Measurements from ENCODE around the gene SLC34A3. TPM values are rescaled to one million over a fixed set of nuclear protein-coding genes. Genes with fewer than 3 reads are reported as not detected.

Gene SLC34A3
- total RNA-seq, 2 experiments from 2014 or later, result not detected

DNA sequence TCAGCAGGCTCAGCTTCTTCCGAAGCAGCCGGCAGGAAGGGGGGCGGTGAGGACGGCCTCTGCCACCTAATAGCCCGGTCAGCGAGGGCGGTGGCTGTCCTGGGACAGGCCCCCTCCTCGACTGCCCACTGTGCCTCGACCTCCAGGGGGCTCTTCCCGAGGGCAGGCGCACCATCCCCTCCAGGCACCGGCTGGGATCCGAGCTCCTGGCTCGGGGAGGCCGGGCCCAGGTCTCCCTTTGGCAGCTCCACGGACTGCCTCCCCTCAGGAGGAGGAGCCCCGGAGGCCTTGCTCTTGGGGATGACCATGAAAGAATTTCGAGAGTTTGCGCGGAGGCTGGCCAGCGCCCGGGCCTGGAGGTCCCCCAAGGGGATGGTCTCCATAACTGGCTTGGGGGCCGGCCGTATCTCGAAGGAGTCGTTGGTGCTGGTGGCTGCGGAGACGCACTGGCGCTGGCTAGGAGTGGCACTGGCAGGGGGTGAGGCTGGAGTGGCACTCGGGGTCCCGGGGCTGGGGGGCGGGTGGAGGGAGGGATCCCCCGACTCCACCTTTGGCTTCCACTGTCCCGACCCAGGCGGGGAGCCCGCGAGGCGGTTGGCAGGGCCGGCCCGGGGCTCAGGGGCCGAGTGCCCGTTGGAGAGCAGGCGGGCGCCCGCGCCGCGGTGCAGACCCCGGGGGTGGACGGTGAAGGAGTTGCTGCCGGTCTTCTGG, 31.1 kb upstream of the SLC34A3 start:
- Mint-ChIP-seq H3K27ac (peak overlapping the region; percentile 40), H3K9me3 (no peaks in the 10 kb centered on the region), H3K27me3 (no peaks in the 10 kb centered on the region), H3K36me3 (ENCODE audit: low read depth) (no peaks in the 10 kb centered on the region), H3K4me1 (peaks cover 33% of the 10 kb centered on the region), H3K4me3 (peak overlapping the region; percentile 74)
- CTCF ChIA-PET, result interaction anchor here (0.6 kb wide), 1 partner anchor 77 kb away, joined by 5 read pairs; no protein-coding TSS in a partner anchor
- POLR2A ChIA-PET, result interaction anchor here (0.9 to 3.4 kb wide), 4 partner anchors 11 to 70 kb away, joined by 3 to 26 read pairs (median 7); partner anchors contain the start of genes ANAPC2, RNF208, SSNA1 and TUBB4B
- no peak for DNase-seq

DNA sequence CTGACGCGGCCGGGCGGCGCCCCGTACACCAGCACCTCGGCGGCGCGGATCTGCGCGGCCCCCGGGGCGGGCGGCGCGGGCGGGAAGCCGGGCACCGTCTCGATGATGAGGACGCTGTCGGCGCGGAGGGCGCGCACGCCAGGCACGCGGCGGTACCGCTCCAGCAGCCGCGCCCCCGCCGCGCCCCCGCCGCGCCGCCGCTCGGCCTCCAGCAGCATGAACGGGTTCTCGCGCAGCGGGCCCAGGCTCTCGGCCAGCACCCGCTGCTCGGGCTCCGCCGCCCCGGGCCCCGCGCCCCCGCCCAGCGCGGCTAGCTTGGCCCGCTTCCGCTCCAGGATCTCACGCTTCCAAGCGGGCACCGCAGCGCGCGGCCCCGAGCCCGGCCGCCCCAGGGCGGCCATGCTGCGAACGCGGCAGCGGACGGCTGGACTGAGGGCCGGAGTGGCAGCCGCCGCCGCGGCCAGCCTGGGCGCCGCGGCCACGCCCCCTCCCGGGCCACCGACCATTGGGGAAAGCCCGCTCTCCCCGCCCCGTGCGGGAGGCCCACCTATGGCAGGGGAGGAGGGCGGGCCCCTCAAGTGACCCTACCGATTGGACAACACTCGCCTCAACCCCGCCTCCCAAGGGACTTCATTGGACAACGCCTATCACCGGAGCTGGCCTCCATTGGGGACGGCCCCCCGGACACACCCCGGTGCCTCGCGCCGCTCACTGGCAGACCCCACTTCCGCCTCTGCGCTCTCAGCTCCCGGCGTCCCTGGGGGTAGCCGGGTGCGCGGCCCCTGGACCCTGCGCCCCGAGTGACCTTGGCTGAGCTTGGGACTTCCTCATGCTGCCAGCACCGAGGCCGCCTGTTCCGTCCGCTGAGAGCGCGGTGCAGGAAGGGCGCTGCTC, 30.1 kb upstream of the SLC34A3 start, which contains the start of gene TPRN:
TPRN (minus strand) TSS at position 431 of the 894 bp plus-strand sequence; CDS start at position 401, 30 bp downstream.
- H3K9me3 Mint-ChIP-seq, result no peaks in the 10 kb centered on the region
- DNase-seq, result peak; percentile 99
- no peaks in the 10 kb centered on the region for H3K27me3 Mint-ChIP-seq
- peaks cover 35% of the 10 kb centered on the region for H3K4me1 Mint-ChIP-seq
- ChIA-PET CTCF (interaction anchor here (0.6 to 1.4 kb wide), 9 partner anchors 12 to 114 kb away, joined by 3 to 12 read pairs (median 4); partner anchors contain the start of genes ANAPC2, MAN1B1, RNF208 and RNF224), POLR2A (interaction anchor here (0.7 to 3.0 kb wide), 17 partner anchors 8 to 474 kb away, joined by 3 to 29 read pairs (median 5); partner anchors contain the start of genes ANAPC2, CYSRT1, MAN1B1 and RABL6)
- peak within 1 kb of the TSS; percentile 70 for H3K27ac Mint-ChIP-seq
- no peaks in the 10 kb centered on the region for H3K36me3 Mint-ChIP-seq (ENCODE audit: low read depth)
- peak within 1 kb of the TSS; percentile 78 for H3K4me3 Mint-ChIP-seq

DNA sequence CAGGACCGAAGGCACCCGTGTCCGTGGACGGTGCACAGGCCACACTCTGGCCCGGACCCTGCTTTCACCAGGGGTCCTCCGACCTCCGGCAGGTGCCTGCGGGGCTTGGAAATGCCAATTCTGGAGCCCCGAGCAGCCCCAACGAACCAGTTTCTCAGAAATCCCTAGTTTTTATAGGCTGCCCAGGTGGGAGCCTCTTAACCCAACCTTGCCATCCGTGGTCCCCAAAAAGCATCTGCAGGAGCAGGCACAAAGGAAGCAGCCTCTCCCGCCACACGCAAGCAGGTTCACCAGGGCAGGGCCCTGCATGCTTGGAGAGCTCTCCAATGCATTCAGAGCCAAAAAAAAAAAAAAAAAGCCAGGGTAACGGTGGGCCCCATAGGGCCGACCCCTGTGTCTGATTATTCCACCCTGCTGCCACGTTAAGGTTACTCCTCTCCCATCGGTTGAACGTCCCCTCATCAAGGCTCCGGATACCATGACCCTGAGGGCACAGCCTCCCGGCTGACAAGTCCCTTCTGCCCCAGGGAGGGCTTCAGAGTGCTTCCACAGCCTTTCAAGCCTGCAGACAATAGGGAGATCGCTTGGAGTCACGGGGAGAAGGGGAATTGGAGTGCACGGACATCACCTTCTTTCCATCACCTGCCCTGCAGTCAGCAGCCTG, 29.4 kb upstream of the SLC34A3 start:
- Mint-ChIP-seq H3K36me3 (ENCODE audit: low read depth) (peaks cover 3% of the 10 kb centered on the region), H3K27ac (peak overlapping the region; percentile 70), H3K9me3 (no peaks in the 10 kb centered on the region), H3K4me1 (peaks cover 43% of the 10 kb centered on the region), H3K4me3 (peak overlapping the region; percentile 78), H3K27me3 (no peaks in the 10 kb centered on the region)
- ChIA-PET POLR2A (interaction anchor here (0.7 to 3.0 kb wide), 17 partner anchors 8 to 474 kb away, joined by 3 to 29 read pairs (median 5); partner anchors contain the start of genes ANAPC2, CYSRT1, MAN1B1 and RABL6), CTCF (interaction anchor here (0.8 to 1.4 kb wide), 7 partner anchors 13 to 106 kb away, joined by 4 to 12 read pairs (median 4); partner anchors contain the start of genes ANAPC2, RNF208, RNF224 and SSNA1)
- DNase-seq, result no peak

DNA sequence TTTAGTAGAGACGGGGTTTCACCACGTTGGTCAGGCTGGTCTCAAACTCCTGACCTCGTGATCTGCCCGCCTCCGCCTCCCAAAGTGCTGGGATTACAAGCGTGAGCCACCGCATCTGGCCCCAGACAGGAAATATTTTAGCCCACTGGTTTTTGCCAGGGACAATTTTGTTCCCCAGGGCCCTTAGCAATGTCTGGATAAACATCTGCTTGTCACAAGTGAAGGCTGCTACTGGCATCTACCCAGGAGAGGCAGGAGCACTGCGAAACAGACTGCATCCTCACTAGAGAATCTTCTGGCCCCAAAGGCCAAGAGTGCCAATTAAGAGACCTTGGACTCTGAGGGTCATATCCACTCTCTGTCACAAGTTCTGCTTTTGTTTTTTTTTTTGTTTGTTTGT, 27.7 kb upstream of the SLC34A3 start:
- no peak overlapping the region for H3K27ac Mint-ChIP-seq
- H3K27me3 Mint-ChIP-seq, result no peaks in the 10 kb centered on the region
- peaks cover 18% of the 10 kb centered on the region for H3K36me3 Mint-ChIP-seq (ENCODE audit: low read depth)
- H3K4me3 Mint-ChIP-seq, result no peak overlapping the region
- POLR2A ChIA-PET, result interaction anchor here (1.0 to 3.0 kb wide), 3 partner anchors 8 to 38 kb away, joined by 3 to 25 read pairs (median 5); partner anchors contain the start of genes ANAPC2, SSNA1 and TUBB4B
- DNase-seq, result no peak
- H3K4me1 Mint-ChIP-seq, result peaks cover 56% of the 10 kb centered on the region
- no peaks in the 10 kb centered on the region for H3K9me3 Mint-ChIP-seq
- CTCF ChIA-PET, result interaction anchor here (1.2 to 2.6 kb wide), 2 partner anchors 14 to 20 kb away, joined by 6 to 8 read pairs; partner anchors contain the start of genes RNF208 and SSNA1

DNA sequence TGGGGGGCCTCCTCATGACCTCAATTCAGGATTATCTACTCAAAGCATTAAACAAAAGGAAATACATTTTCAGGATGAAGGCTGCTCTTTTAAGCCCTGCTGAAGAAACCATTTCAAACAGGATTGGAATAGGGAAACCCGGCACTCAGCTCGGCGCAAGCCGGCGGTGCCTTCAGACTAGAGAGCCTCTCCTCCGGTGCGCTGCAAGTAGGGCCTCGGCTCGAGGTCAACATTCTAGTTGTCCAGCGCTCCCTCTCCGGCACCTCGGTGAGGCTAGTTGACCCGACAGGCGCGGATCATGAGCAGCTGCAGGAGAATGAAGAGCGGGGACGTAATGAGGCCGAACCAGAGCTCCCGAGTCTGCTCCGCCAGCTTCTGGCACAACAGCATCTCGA, 26.0 kb upstream of the SLC34A3 start:
- Mint-ChIP-seq H3K36me3 (ENCODE audit: low read depth) (peaks cover 22% of the 10 kb centered on the region), H3K9me3 (no peaks in the 10 kb centered on the region), H3K4me1 (peaks cover 58% of the 10 kb centered on the region), H3K4me3 (peak overlapping the region; percentile 92), H3K27me3 (no peaks in the 10 kb centered on the region), H3K27ac (peak overlapping the region; percentile 90)
- CTCF ChIA-PET, result interaction anchor here (1.5 to 2.6 kb wide), 4 partner anchors 15 to 22 kb away, joined by 3 to 8 read pairs (median 6); partner anchors contain the start of genes RNF208 and RNF224
- DNase-seq, result no peak
- POLR2A ChIA-PET, result interaction anchor here (0.6 to 7.9 kb wide), 16 partner anchors 9 to 134 kb away, joined by 3 to 97 read pairs (median 4); partner anchors contain the start of genes ANAPC2, CYSRT1, NELFB and RNF208

DNA sequence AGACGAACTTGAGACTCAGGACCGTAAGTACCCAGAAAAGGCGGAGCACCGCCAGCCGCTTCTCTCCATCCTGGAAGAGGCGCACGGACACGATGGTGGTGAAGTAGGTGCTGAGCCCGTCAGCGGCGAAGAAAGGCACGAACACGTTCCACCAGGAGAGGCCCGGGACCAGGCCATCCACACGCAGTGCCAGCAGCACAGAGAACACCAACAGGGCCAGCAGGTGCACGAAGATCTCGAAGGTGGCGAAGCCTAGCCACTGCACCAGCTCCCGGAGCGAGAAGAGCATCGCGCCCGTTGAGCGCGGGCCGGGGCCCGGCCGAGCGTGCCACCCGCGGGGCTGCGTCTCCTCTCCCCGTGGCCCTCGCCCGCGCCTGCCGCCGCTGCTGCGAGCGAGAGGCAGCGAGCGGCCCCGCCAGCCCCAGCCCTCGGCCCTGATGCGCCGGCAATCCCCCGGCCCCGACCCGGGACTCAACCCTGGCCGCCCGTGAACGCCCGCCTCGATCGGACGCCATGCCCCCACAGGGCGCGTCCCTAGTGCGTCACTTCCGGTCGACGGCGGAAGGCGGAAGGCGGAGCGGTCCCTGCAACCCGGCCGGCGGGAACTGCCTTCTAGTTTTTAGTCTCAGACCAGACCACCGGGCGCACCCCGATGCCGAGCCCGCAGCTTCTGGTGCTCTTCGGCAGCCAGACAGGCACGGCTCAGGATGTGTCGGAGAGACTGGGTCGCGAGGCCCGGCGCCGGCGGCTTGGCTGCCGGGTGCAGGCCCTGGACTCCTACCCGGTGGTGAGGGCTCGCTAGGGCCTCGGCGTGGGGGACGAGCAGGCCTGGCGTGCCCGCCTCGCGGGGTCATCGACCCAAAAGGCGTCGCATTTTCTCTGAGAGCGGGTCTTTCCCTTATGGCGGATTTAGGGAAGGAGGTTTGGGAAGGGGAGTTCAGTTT, 25.3 kb upstream of the SLC34A3 start, which contains the start of the genes NDOR1 and TMEM203:
NDOR1 (plus strand) TSS at position 575 of the 944 bp plus-strand sequence; CDS start at position 653, 78 bp downstream.
TMEM203 (minus strand) TSS at position 523 of the 944 bp plus-strand sequence; CDS start at position 289, 234 bp downstream.
- POLR2A ChIA-PET, result interaction anchor here (0.6 to 7.9 kb wide), 17 partner anchors 9 to 134 kb away, joined by 3 to 97 read pairs (median 4); partner anchors contain the start of genes ANAPC2, CYSRT1, DPP7 and NELFB
- peak within 1 kb of the TSS; percentile 90 for H3K27ac Mint-ChIP-seq
- peaks cover 22% of the 10 kb centered on the region for H3K36me3 Mint-ChIP-seq (ENCODE audit: low read depth)
- H3K4me3 Mint-ChIP-seq, result peak within 1 kb of the TSS; percentile 92
- H3K4me1 Mint-ChIP-seq, result peaks cover 58% of the 10 kb centered on the region
- CTCF ChIA-PET, result interaction anchor here (1.5 to 2.6 kb wide), 4 partner anchors 16 to 22 kb away, joined by 3 to 8 read pairs (median 6); partner anchors contain the start of genes RNF208 and RNF224
- peak; percentile 94 for DNase-seq
- H3K27me3 Mint-ChIP-seq, result no peaks in the 10 kb centered on the region
- no peaks in the 10 kb centered on the region for H3K9me3 Mint-ChIP-seq

DNA sequence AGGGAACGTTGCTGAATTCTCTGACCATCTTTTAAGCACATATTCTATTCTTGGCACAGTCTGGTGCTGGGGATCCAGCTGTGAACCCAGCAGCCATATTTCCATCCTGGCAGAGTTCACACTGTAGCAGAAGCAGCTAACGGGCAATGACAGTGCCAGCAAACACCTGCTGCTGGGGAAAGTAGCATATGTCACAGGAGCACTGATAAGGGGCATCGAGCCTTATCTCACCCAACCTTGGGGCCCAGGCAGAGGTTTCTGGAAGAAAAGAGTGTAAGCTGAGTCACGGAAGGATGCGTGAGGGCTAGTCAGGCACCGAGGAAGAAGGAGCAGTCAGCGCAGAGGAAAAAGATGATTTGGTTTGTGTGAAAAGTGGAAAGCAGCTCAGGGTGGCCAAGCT, 24.1 kb upstream of the SLC34A3 start:
- peaks cover 24% of the 10 kb centered on the region for H3K36me3 Mint-ChIP-seq (ENCODE audit: low read depth)
- ChIA-PET CTCF (interaction anchor here (0.8 to 1.2 kb wide), 2 partner anchors 18 to 88 kb away, joined by 3 read pairs; partner anchors contain the start of gene SSNA1), POLR2A (interaction anchor here (1.1 to 7.9 kb wide), 8 partner anchors 11 to 92 kb away, joined by 3 to 97 read pairs (median 11); partner anchors contain the start of genes ANAPC2, CYSRT1, DPP7 and RNF208)

DNA sequence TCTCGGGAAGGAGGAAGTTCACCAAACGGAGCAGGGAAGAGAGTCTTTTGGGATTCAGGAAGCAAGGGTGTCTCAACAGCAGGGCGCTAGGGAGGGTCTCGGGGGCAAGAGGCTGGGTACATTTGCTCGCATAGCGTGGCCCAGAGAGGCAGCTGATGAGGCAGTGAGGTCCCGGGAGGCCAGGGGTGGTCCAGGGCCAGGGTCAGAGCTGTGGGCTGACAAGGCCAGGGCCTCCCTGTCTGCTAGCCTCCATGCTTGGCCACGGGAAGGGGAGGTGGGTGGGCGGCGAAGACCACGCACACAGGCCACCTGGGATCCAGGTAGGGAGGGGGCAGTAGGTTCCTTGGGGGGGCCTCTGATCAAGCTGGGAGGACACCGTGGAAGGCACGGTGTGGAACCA, 19.2 kb upstream of the SLC34A3 start:
- no peak for DNase-seq
- H3K36me3 Mint-ChIP-seq (ENCODE audit: low read depth), result peaks cover 23% of the 10 kb centered on the region
- no peak overlapping the region for H3K27ac Mint-ChIP-seq
- no peak overlapping the region for H3K4me3 Mint-ChIP-seq
- ChIA-PET POLR2A (no interaction called here), CTCF (no interaction called here)
- no peaks in the 10 kb centered on the region for H3K27me3 Mint-ChIP-seq
- no peaks in the 10 kb centered on the region for H3K9me3 Mint-ChIP-seq
- H3K4me1 Mint-ChIP-seq, result peaks cover 17% of the 10 kb centered on the region

More for the DNA sequence above, 24.1 kb upstream of the SLC34A3 start:
- no peak for DNase-seq
- peaks cover 49% of the 10 kb centered on the region for H3K4me1 Mint-ChIP-seq
- H3K27me3 Mint-ChIP-seq, result no peaks in the 10 kb centered on the region
- peak overlapping the region; percentile 90 for H3K27ac Mint-ChIP-seq
- peak overlapping the region; percentile 92 for H3K4me3 Mint-ChIP-seq
- no peaks in the 10 kb centered on the region for H3K9me3 Mint-ChIP-seq

DNA sequence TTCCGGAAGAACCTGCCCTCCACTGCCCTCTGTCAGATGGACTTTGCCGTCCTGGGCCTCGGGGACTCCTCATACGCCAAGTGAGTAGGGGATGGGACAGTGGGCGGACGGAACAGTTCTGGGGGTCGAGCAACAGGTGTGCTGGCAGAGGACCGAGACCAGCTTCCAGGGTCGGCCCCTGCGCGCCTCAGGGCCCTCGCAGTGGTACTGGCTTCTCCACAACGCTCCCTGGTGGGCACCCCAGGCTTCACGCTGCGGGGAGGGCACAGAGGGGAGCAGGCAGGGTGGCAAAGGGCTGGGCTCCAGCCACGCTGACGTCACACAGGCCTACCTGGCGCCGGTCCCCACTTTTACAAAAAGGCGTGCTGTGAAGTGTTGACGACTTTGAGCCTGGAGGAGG, 18.2 kb upstream of the SLC34A3 start:
- no peak overlapping the region for H3K27ac Mint-ChIP-seq
- no peaks in the 10 kb centered on the region for H3K9me3 Mint-ChIP-seq
- ChIA-PET POLR2A (interaction anchor here (0.7 kb wide), 1 partner anchor 10 kb away, joined by 4 read pairs; the partner anchor contains the start of gene RNF208), CTCF (no interaction called here)
- DNase-seq, result no peak
- H3K4me1 Mint-ChIP-seq, result peaks cover 7% of the 10 kb centered on the region
- H3K27me3 Mint-ChIP-seq, result no peaks in the 10 kb centered on the region
- H3K36me3 Mint-ChIP-seq (ENCODE audit: low read depth), result peaks cover 13% of the 10 kb centered on the region
- no peak overlapping the region for H3K4me3 Mint-ChIP-seq

DNA sequence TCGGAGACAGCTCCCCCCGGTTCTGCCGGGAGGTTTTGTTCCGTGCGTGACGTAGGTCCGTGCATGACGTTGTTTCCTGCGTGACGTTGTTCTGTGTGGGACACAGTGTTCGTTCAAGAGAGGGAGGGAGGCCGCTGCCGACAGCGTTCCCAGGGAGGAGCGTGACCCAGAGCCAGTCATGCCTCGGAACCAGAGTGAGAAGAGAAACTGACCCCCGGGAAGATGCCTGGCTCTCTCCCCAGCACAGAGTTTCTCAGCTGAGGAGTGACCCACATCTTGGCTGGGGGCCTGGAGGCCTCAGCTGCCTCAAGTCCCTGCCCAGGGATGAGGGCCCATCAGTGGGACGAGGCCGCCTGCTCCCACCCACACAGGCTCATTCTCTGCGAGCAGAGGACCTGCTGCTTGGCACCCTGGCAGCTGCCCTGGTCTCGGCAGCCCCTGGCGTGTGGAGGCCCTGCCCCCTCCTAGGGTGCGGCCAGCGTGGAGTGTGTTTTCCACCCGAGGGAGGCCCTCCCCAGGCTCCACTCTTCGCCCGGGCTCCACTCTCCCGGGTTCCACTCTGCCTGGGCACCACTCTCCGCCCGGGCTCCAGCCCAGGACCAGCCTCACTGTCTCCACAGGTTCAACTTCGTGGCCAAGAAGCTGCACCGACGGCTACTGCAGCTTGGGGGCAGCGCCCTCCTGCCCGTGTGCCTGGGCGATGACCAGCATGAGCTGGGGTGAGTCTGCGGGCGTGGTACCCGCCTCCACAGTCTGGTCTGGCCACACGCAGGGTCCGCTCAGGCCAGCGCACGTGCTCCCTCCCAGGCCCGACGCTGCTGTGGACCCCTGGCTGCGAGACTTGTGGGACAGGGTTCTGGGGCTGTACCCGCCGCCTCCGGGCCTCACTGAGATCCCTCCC, 17.3 kb upstream of the SLC34A3 start:
- no peak overlapping the region for H3K4me3 Mint-ChIP-seq
- H3K9me3 Mint-ChIP-seq, result no peaks in the 10 kb centered on the region
- peaks cover 5% of the 10 kb centered on the region for H3K4me1 Mint-ChIP-seq
- ChIA-PET CTCF (no interaction called here), POLR2A (interaction anchor here (0.7 to 1.4 kb wide), 2 partner anchors 9 kb away, joined by 4 read pairs; partner anchors contain the start of gene RNF208)
- peaks cover 9% of the 10 kb centered on the region for H3K36me3 Mint-ChIP-seq (ENCODE audit: low read depth)
- DNase-seq, result no peak
- no peak overlapping the region for H3K27ac Mint-ChIP-seq
- H3K27me3 Mint-ChIP-seq, result no peaks in the 10 kb centered on the region
